ENCODE results near the gene FRS2.

- TF ChIP-seq POLR2A (IDR thresholded peaks at IDR 0.05; ENCODE audit: low read depth, low read length) (no peak), POLR2AphosphoS5 (IDR thresholded peaks at IDR 0.05; ENCODE audit: low read depth, low read length) (no peak)
Observed at GRCh38 chr12:69428351-69429073, 41.7 kb upstream of the FRS2 start.

Data from GM12892 (cell line).